HEK293 (cell line): ENCODE data around the gene PLD4.

Source experiments
- CTCF ChIA-PET: fragments of 350-600 bp; formaldehyde crosslinking; extraction: SDS; loops from one replicate; lab custom pipeline; 2021; ENCODE audit warnings: antibody characterized with exemption; lab: Yijun Ruan, JAX
- POLR2A ChIA-PET: fragments of 300-600 bp; formaldehyde crosslinking; extraction: SDS; loops from one replicate; lab custom pipeline; 2020; ENCODE audit warnings: antibody characterized with exemption, inconsistent platforms; lab: Yijun Ruan, JAX
- H3K27ac ChIP-seq: fragments of 200-500 bp; sonication (Bioruptor generic); 2 replicates; pipeline ENCODE4 v1.5.1; 2014; ENCODE audit warnings: low read depth, low read length, control low read depth, inconsistent platforms; ENCODE audit errors: extremely low read depth
- H3K36me3 ChIP-seq, 2 experiments: fragments of 200-500 bp in 1 of 2; sonication (Bioruptor generic) in 1 of 2; 1 replicate in 1 of 2; 2 replicates in 1 of 2; pipeline ENCODE4 v1.5.1; 2014 to 2017; ENCODE audit warnings: inconsistent platforms in 2 of 2, low read length in 2 of 2; ENCODE audit not compliant: control insufficient read depth in 2 of 2, insufficient read depth in 1 of 2
- H3K4me1 ChIP-seq: fragments of 200-500 bp; sonication (Bioruptor generic); 2 replicates; pipeline ENCODE4 v1.5.1; 2014; ENCODE audit warnings: mild to moderate bottlenecking, low read length, inconsistent platforms; ENCODE audit not compliant: control insufficient read depth, insufficient read depth
- H3K4me3 ChIP-seq: 2 replicates; pipeline ENCODE4 v1.5.1; 2011; ENCODE audit warnings: low read depth, mild to moderate bottlenecking, control low read depth, low read length, moderate library complexity
- H3K9me3 ChIP-seq: fragments of 200-500 bp; sonication (Bioruptor generic); 2 replicates; pipeline ENCODE4 v1.5.1; 2014; ENCODE audit warnings: low read depth, low read length, inconsistent platforms; ENCODE audit not compliant: control insufficient read depth, insufficient read depth
- GLI4 ChIP-seq: fragments of 450-650 bp; formaldehyde crosslinking; IDR thresholded peaks from 2 replicates; pipeline ENCODE4 v1.5.1; 2016; ENCODE audit warnings: missing biosample characterization, missing genetic modification characterization
- GLIS1 ChIP-seq: fragments of 450-650 bp; formaldehyde crosslinking; IDR thresholded peaks from 2 replicates; pipeline ENCODE4 v1.5.1; 2016; ENCODE audit warnings: missing biosample characterization, missing genetic modification characterization
- HOXC10 ChIP-seq: sonication (generic); formaldehyde crosslinking; IDR thresholded peaks from 2 replicates; pipeline ENCODE4 v1.8.1; 2023; ENCODE audit warnings: mild to moderate bottlenecking, missing genetic modification reagents
- KLF7 ChIP-seq: fragments of 450-650 bp; formaldehyde crosslinking; IDR thresholded peaks from 2 replicates; pipeline ENCODE4 v1.5.1; 2016; ENCODE audit warnings: missing biosample characterization, missing genetic modification characterization, borderline replicate concordance
- MEIS1 ChIP-seq: sonication (generic); formaldehyde crosslinking; IDR thresholded peaks from 2 replicates; pipeline ENCODE4 v1.8.1; 2022; ENCODE audit warnings: missing genetic modification reagents, mild to moderate bottlenecking, borderline replicate concordance
- MYNN ChIP-seq: fragments of 450-650 bp; formaldehyde crosslinking; IDR thresholded peaks from 2 replicates; pipeline ENCODE4 v1.5.1; 2016; ENCODE audit warnings: missing biosample characterization, missing genetic modification characterization, borderline replicate concordance
- RBAK ChIP-seq: fragments of 450-650 bp; formaldehyde crosslinking; IDR thresholded peaks from 2 replicates; pipeline ENCODE4 v1.5.1; 2016; ENCODE audit warnings: missing biosample characterization, missing genetic modification characterization
- ZBTB17 ChIP-seq: fragments of 450-650 bp; formaldehyde crosslinking; IDR thresholded peaks from 2 replicates; pipeline ENCODE4 v1.5.1; 2016; ENCODE audit warnings: missing biosample characterization, missing genetic modification characterization
- ZBTB20 ChIP-seq: fragments of 450-650 bp; formaldehyde crosslinking; IDR thresholded peaks from 2 replicates; pipeline ENCODE4 v1.5.1; 2016; ENCODE audit warnings: missing biosample characterization, missing genetic modification characterization
- ZFHX2 ChIP-seq: fragments of 450-650 bp; formaldehyde crosslinking; conservative IDR thresholded peaks from 2 replicates; pipeline ENCODE4 v1.5.1; 2016; ENCODE audit warnings: missing biosample characterization, missing genetic modification characterization
- ZNF114 ChIP-seq: fragments of 450-650 bp; formaldehyde crosslinking; IDR thresholded peaks from 2 replicates; pipeline ENCODE4 v1.5.0; 2017; ENCODE audit warnings: missing biosample characterization, missing genetic modification characterization
- ZNF157 ChIP-seq: fragments of 450-650 bp; formaldehyde crosslinking; IDR thresholded peaks from 2 replicates; pipeline ENCODE4 v1.5.1; 2016; ENCODE audit warnings: missing biosample characterization, missing genetic modification characterization
- ZNF23 ChIP-seq: fragments of 450-650 bp; formaldehyde crosslinking; IDR thresholded peaks from 2 replicates; pipeline ENCODE4 v1.5.1; 2016; ENCODE audit warnings: missing biosample characterization, missing genetic modification characterization, borderline replicate concordance
- ZNF266 ChIP-seq: fragments of 450-650 bp; formaldehyde crosslinking; IDR thresholded peaks from 2 replicates; pipeline ENCODE4 v1.5.1; 2016; ENCODE audit warnings: missing biosample characterization, missing genetic modification characterization, low read depth
- ZNF341 ChIP-seq: fragments of 450-650 bp; formaldehyde crosslinking; IDR thresholded peaks from 2 replicates; pipeline ENCODE4; 2016; ENCODE audit warnings: low read depth, missing biosample characterization, missing genetic modification characterization
- ZNF394 ChIP-seq: fragments of 450-650 bp; formaldehyde crosslinking; IDR thresholded peaks from 2 replicates; pipeline ENCODE4 v1.5.1; 2016; ENCODE audit warnings: missing biosample characterization, missing genetic modification characterization, mild to moderate bottlenecking, moderate library complexity, borderline replicate concordance
- ZNF473 ChIP-seq: fragments of 450-650 bp; formaldehyde crosslinking; IDR thresholded peaks from 2 replicates; pipeline ENCODE4 v1.5.1; 2017; ENCODE audit warnings: missing biosample characterization, missing genetic modification characterization
- ZNF529 ChIP-seq: fragments of 450-650 bp; formaldehyde crosslinking; IDR thresholded peaks from 2 replicates; pipeline ENCODE4 v1.5.1; 2017; ENCODE audit warnings: missing genetic modification characterization, missing biosample characterization; ENCODE audit not compliant: insufficient replicate concordance
- ZNF580 ChIP-seq: fragments of 450-650 bp; formaldehyde crosslinking; IDR thresholded peaks from 2 replicates; pipeline ENCODE4 v1.5.1; 2016; ENCODE audit warnings: missing biosample characterization, missing genetic modification characterization
- ZNF624 ChIP-seq: fragments of 450-650 bp; formaldehyde crosslinking; IDR thresholded peaks from 2 replicates; pipeline ENCODE4 v1.5.1; 2017; ENCODE audit warnings: missing biosample characterization, missing genetic modification characterization
- ZNF701 ChIP-seq: fragments of 450-650 bp; formaldehyde crosslinking; IDR thresholded peaks from 2 replicates; pipeline ENCODE4 v1.5.1; 2016; ENCODE audit warnings: missing biosample characterization, missing genetic modification characterization
- ZNF76 ChIP-seq: fragments of 450-650 bp; formaldehyde crosslinking; IDR thresholded peaks from 2 replicates; pipeline ENCODE4; 2016; ENCODE audit warnings: low read depth, missing biosample characterization, missing genetic modification characterization, borderline replicate concordance
- ZNF768 ChIP-seq: fragments of 450-650 bp; formaldehyde crosslinking; IDR thresholded peaks from 2 replicates; pipeline ENCODE4 v1.5.1; 2018; ENCODE audit warnings: missing biosample characterization, mild to moderate bottlenecking, missing genetic modification characterization
- ZNF785 ChIP-seq: fragments of 450-650 bp; formaldehyde crosslinking; IDR thresholded peaks from 2 replicates; pipeline ENCODE4 v1.5.1; 2016; ENCODE audit warnings: missing biosample characterization, missing genetic modification characterization
- ZNF791 ChIP-seq: fragments of 450-650 bp; formaldehyde crosslinking; IDR thresholded peaks from 2 replicates; pipeline ENCODE4 v1.5.1; 2016; ENCODE audit warnings: missing biosample characterization, missing genetic modification characterization
- ZNF837 ChIP-seq: fragments of 450-650 bp; formaldehyde crosslinking; IDR thresholded peaks from 2 replicates; pipeline ENCODE4 v1.5.1; 2016; ENCODE audit warnings: missing biosample characterization, missing genetic modification characterization
- ZSCAN30 ChIP-seq: fragments of 450-650 bp; IDR thresholded peaks from 2 replicates; pipeline ENCODE4 v1.5.1; 2018; ENCODE audit warnings: missing biosample characterization, mild to moderate bottlenecking, missing genetic modification characterization, moderate library complexity
- TF ChIP-seq, protein P1 (sequence below): fragments of 450-650 bp; formaldehyde crosslinking; IDR thresholded peaks from 2 replicates; pipeline ENCODE4 v1.5.0; 2017; ENCODE audit warnings: missing biosample characterization, missing genetic modification characterization, borderline replicate concordance
- TF ChIP-seq, protein P2 (sequence below): fragments of 450-650 bp; formaldehyde crosslinking; IDR thresholded peaks from 2 replicates; pipeline ENCODE4 v1.5.1; 2016; ENCODE audit warnings: missing biosample characterization, missing genetic modification characterization, low read depth
- TF ChIP-seq, protein P3 (sequence below): IDR thresholded peaks from 2 replicates; pipeline ENCODE4 v1.6.1; 2011; ENCODE audit warnings: mild to moderate bottlenecking, low read depth, low read length, borderline replicate concordance

PLD4 gene

GRCh38 chr14:104979758-104980610 is 55.3 kb downstream of the PLD4 start:
- Histone ChIP-seq H3K4me1 (peaks cover 5% of the 10 kb centered on the region; the same call in 1 of the 2 replicates), H3K27ac (no peak overlapping the region), H3K9me3 (no peaks in the 10 kb centered on the region), H3K36me3 (no peaks in the 10 kb centered on the region), H3K4me3 (no peak overlapping the region)
- POLR2A ChIA-PET = interaction anchor here (0.8 kb wide), 1 partner anchor 41 kb away, joined by 4 read pairs; the partner anchor contains the start of gene CDCA4
- CTCF ChIA-PET = no interaction called here
- no peak; the same call in 1 of the 2 replicates for TF ChIP-seq ZNF768 (tag by site-specific recombination)
- TF ChIP-seq ZNF701 (tag by site-specific recombination) = no peak
- peak; percentile 34; the same call in 1 of the 2 replicates for TF ChIP-seq ZBTB17 (tag by site-specific recombination)
- no peak for TF ChIP-seq ZSCAN30 (tag by site-specific recombination)
- peak; percentile 60 for TF ChIP-seq ZFHX2
- TF ChIP-seq ZNF76 (tag by site-specific recombination) = no peak
- 0 out of 2 replicates have a peak, but pooled peaks have one; percentile 32 for TF ChIP-seq ZNF624 (tag by site-specific recombination)
- TF ChIP-seq ZNF394 (tag by site-specific recombination) = no peak
- TF ChIP-seq ZNF157 (tag by site-specific recombination) = no peak
- TF ChIP-seq ZNF114 (tag by site-specific recombination) = no peak
- TF ChIP-seq GLIS1 (tag by site-specific recombination) = peak; percentile 12; the same call in 1 of the 2 replicates
- peak; percentile 46; the same call in 1 of the 2 replicates for TF ChIP-seq ZNF785
- TF ChIP-seq, protein P1, sequence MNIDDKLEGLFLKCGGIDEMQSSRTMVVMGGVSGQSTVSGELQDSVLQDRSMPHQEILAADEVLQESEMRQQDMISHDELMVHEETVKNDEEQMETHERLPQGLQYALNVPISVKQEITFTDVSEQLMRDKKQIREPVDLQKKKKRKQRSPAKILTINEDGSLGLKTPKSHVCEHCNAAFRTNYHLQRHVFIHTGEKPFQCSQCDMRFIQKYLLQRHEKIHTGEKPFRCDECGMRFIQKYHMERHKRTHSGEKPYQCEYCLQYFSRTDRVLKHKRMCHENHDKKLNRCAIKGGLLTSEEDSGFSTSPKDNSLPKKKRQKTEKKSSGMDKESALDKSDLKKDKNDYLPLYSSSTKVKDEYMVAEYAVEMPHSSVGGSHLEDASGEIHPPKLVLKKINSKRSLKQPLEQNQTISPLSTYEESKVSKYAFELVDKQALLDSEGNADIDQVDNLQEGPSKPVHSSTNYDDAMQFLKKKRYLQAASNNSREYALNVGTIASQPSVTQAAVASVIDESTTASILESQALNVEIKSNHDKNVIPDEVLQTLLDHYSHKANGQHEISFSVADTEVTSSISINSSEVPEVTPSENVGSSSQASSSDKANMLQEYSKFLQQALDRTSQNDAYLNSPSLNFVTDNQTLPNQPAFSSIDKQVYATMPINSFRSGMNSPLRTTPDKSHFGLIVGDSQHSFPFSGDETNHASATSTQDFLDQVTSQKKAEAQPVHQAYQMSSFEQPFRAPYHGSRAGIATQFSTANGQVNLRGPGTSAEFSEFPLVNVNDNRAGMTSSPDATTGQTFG (tag by site-specific recombination) = no peak; the same call in 1 of the 2 replicates
- TF ChIP-seq ZNF837 (tag by site-specific recombination) = no peak
- no peak for TF ChIP-seq ZNF791 (tag by site-specific recombination)
- TF ChIP-seq ZNF580 (tag by site-specific recombination) = no peak
- TF ChIP-seq, protein P2, sequence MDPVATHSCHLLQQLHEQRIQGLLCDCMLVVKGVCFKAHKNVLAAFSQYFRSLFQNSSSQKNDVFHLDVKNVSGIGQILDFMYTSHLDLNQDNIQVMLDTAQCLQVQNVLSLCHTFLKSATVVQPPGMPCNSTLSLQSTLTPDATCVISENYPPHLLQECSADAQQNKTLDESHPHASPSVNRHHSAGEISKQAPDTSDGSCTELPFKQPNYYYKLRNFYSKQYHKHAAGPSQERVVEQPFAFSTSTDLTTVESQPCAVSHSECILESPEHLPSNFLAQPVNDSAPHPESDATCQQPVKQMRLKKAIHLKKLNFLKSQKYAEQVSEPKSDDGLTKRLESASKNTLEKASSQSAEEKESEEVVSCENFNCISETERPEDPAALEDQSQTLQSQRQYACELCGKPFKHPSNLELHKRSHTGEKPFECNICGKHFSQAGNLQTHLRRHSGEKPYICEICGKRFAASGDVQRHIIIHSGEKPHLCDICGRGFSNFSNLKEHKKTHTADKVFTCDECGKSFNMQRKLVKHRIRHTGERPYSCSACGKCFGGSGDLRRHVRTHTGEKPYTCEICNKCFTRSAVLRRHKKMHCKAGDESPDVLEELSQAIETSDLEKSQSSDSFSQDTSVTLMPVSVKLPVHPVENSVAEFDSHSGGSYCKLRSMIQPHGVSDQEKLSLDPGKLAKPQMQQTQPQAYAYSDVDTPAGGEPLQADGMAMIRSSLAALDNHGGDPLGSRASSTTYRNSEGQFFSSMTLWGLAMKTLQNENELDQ (tag by site-specific recombination) = no peak
- TF ChIP-seq ZNF23 (tag by site-specific recombination) = no peak
- TF ChIP-seq ZNF473 (tag by site-specific recombination) = peak; percentile 81; the same call in 1 of the 2 replicates
- 0 out of 2 replicates have a peak, but pooled peaks have one; percentile 36 for TF ChIP-seq GLI4 (tag by site-specific recombination)
- TF ChIP-seq, protein P3, sequence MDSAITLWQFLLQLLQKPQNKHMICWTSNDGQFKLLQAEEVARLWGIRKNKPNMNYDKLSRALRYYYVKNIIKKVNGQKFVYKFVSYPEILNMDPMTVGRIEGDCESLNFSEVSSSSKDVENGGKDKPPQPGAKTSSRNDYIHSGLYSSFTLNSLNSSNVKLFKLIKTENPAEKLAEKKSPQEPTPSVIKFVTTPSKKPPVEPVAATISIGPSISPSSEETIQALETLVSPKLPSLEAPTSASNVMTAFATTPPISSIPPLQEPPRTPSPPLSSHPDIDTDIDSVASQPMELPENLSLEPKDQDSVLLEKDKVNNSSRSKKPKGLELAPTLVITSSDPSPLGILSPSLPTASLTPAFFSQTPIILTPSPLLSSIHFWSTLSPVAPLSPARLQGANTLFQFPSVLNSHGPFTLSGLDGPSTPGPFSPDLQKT = no peak
- TF ChIP-seq ZNF341 = no peak
- TF ChIP-seq ZNF529 = no peak
- no peak for TF ChIP-seq MEIS1 (CRISPR knock-in tag)
- peak; percentile 70 for TF ChIP-seq ZBTB20
- no peak for TF ChIP-seq MYNN (tag by site-specific recombination)
- TF ChIP-seq RBAK (tag by site-specific recombination) = peak; percentile 48; the same call in 1 of the 2 replicates
- peak; percentile 63; the same call in 1 of the 2 replicates for TF ChIP-seq ZNF266
- no peak for TF ChIP-seq HOXC10 (CRISPR knock-in tag)
- TF ChIP-seq KLF7 = no peak
